K562 (cell line): Measurements from ENCODE around the gene SYNE1. TPM values are rescaled to one million over a fixed set of nuclear protein-coding genes. Genes with fewer than 3 reads are reported as not detected.

Experiments used
- ATAC-seq: fragments of 200-7000 bp; cut with Tn5 transposase; 3 replicates; pipeline ENCODE4 v1.9.1; 2020; ENCODE audit warnings: moderate library complexity
- BruUV-seq: library from RNA; stranded (reverse); fragments of 400-500 nt; replicated peaks from 2 replicates; lab custom pipeline; 2021; lab: Mats Ljungman, UMichigan
- CTCF ChIA-PET: fragments of 300-600 bp; formaldehyde crosslinking; extraction: SDS; loops from one replicate; lab custom pipeline; 2021; ENCODE audit warnings: low intra/inter-chr PET ratio; lab: Yijun Ruan, JAX
- POLR2A ChIA-PET: fragments of 300-600, 350-650 bp; sonication (Branson Sonifier 250); formaldehyde crosslinking; extraction: SDS; loops from one replicate; lab custom pipeline; 2021; ENCODE audit warnings: antibody characterized with exemption, inconsistent platforms; lab: Yijun Ruan, JAX
- DNase-seq, 4 experiments: peaks; one replicate each; pipeline versions ENCODE4 v3.0.0 to v3.0.0-alpha.2; 2011 to 2018; ENCODE audit warnings: low spot score in 3 of 4, mixed read lengths in 3 of 4; ENCODE audit errors: extremely low read depth in 1 of 4
- FAIRE-seq: peaks from 2 replicates; lab custom pipeline; 2011; peaks lifted over from hg19 to GRCh38; lab: Jason Lieb, UNC
- H2AFZ ChIP-seq: 2 replicates; pipeline ENCODE4 v1.6.0; 2011; ENCODE audit warnings: low read depth, low read length, control low read depth, inconsistent platforms
- H3K27ac ChIP-seq: fragments of 200-600 bp; 3 replicates; pipeline ENCODE4 v1.8.0; 2011; ENCODE audit warnings: low read depth, mild to moderate bottlenecking, control low read depth, inconsistent platforms, low read length, moderate library complexity, mixed read lengths; ENCODE audit errors: extremely low read depth
- H3K27me3 ChIP-seq, 2 experiments: fragments of 300-600 bp in 1 of 2; 2 replicates in 1 of 2; 3 replicates in 1 of 2; pipeline versions ENCODE4 v1.6.0 to v1.8.0; 2011; ENCODE audit warnings: inconsistent platforms in 2 of 2, low read length in 2 of 2, mild to moderate bottlenecking in 1 of 2, mixed read lengths in 1 of 2, moderate library complexity in 1 of 2; ENCODE audit not compliant: control insufficient read depth in 2 of 2, insufficient read depth in 2 of 2
- H3K36me3 ChIP-seq: fragments of 300-600 bp; 3 replicates; pipeline ENCODE4 v1.8.0; 2011; ENCODE audit warnings: mild to moderate bottlenecking, low read length, inconsistent platforms; ENCODE audit not compliant: control insufficient read depth, insufficient read depth
- H3K4me1 ChIP-seq, 2 experiments: fragments of 200-600 bp in 1 of 2; replicated peaks in 1 of 2; 2 replicates in 1 of 2; 3 replicates in 1 of 2; pipeline versions ENCODE4 v1.5.1 to v1.8.0; 2011; ENCODE audit warnings: inconsistent platforms in 2 of 2, low read length in 2 of 2, mild to moderate bottlenecking in 1 of 2, mixed read lengths in 1 of 2, moderate library complexity in 1 of 2; ENCODE audit not compliant: control insufficient read depth in 2 of 2, insufficient read depth in 2 of 2
- H3K4me2 ChIP-seq: 2 replicates; pipeline ENCODE4 v1.6.1; 2011; ENCODE audit warnings: low read length, control low read depth, inconsistent platforms, mixed read lengths; ENCODE audit not compliant: insufficient read depth
- H3K4me3 ChIP-seq: fragments of 200-600 bp; sonication (generic), shearing (Covaris generic); 2 replicates; pipeline ENCODE4 v1.5.1; 2016; ENCODE audit warnings: control low read depth, inconsistent platforms
- H3K79me2 ChIP-seq: fragments of 200-600 bp; 3 replicates; pipeline ENCODE4 v1.8.0; 2011; ENCODE audit warnings: low read length, inconsistent platforms; ENCODE audit not compliant: control insufficient read depth, insufficient read depth
- H3K9ac ChIP-seq, 2 experiments: 2 replicates each; pipeline versions ENCODE4 v1.6.0 to v1.6.1; 2011; ENCODE audit warnings: low read depth in 2 of 2, low read length in 2 of 2, control low read depth in 1 of 2, inconsistent platforms in 1 of 2, mild to moderate bottlenecking in 1 of 2, mixed read lengths in 1 of 2; ENCODE audit not compliant: insufficient read depth in 1 of 2
- H3K9me1 ChIP-seq: one replicate; pipeline ENCODE4 v1.6.0; 2011; ENCODE audit warnings: inconsistent platforms, mild to moderate bottlenecking, low read length, moderate library complexity; ENCODE audit not compliant: control insufficient read depth, insufficient read depth
- H3K9me3 ChIP-seq: replicated peaks from 2 replicates; pipeline ENCODE4 v1.5.1; 2011; ENCODE audit warnings: low read depth, low read length, inconsistent platforms; ENCODE audit not compliant: control insufficient read depth, insufficient read depth
- H4K20me1 ChIP-seq: replicated peaks from 2 replicates; pipeline ENCODE4 v1.6.1; 2011; ENCODE audit warnings: low read length, inconsistent platforms, mixed read lengths; ENCODE audit not compliant: control insufficient read depth, insufficient read depth
- LCOR ChIP-seq: sonication (generic); formaldehyde crosslinking; IDR thresholded peaks from 2 replicates; pipeline ENCODE4 v1.8.0; 2022; ENCODE audit warnings: mild to moderate bottlenecking, missing genetic modification reagents
- RCOR1 ChIP-seq, 2 experiments: IDR thresholded peaks; 2 replicates each; pipeline ENCODE4 v1.6.1; 2012; ENCODE audit warnings: low read depth in 2 of 2, low read length in 2 of 2, borderline replicate concordance in 1 of 2, improper control_type of control experiment in 1 of 2
- SMARCE1 ChIP-seq: fragments of 450-650 bp; IDR thresholded peaks from 2 replicates; pipeline ENCODE4 v1.7.1; 2016; ENCODE audit warnings: mild to moderate bottlenecking
- ZFX ChIP-seq: sonication (generic); formaldehyde crosslinking; IDR thresholded peaks from 2 replicates; pipeline ENCODE4 v1.8.0; 2022; ENCODE audit warnings: mild to moderate bottlenecking, missing genetic modification reagents, moderate library complexity
- ZNF668 ChIP-seq: fragments of 250-450 bp; sonication (Bioruptor Pico); IDR thresholded peaks from 2 replicates; pipeline ENCODE4 v1.8.0; 2022; ENCODE audit warnings: mild to moderate bottlenecking, inconsistent platforms
- WGBS: fragments of 100-300 bp; shearing (Covaris generic); methylation state at CpG from one replicate; pipeline ENCODE4 v1.1.6; 2016; ENCODE audit warnings: low coverage, mixed read lengths; ENCODE audit not compliant: insufficient coverage; ENCODE audit errors: missing lambda C conversion rate; 5-methylcytosine and 5-hydroxymethylcytosine counted together
- in situ Hi-C: fragments of 300-500 bp; cut with MboI; formaldehyde crosslinking; loops from 4 replicates; pipeline ENCODE4 v1.15.0; 2018; ENCODE audit warnings: inconsistent platforms, mixed read lengths
- intact Hi-C: fragments of 100-400 bp; cut with micrococcal nuclease; formaldehyde crosslinking; loops from 2 replicates; pipeline ENCODE4 v1.14.2; 2022
- polyA plus RNA-seq, 8 experiments: library from polyadenylated mRNA; depleted of rRNA in 4 of 8; stranded (reverse) in 5 of 8; unstranded in 3 of 8; fragments of >200 nt; fragmentation: Nextera tagmentation in 2 of 8; fragmentation: Illumina TruSeq in 1 of 8; extraction: Ambion mirVana in 2 of 8; extraction: Trizol in 1 of 8; gene quantifications; 2 replicates each; pipeline versions ENCODE4 v1.2.1 to v1.2.3, GENCODE V29; 2011 to 2014; ENCODE audit warnings: inconsistent platforms in 1 of 8, missing spikeins in 1 of 8
- total RNA-seq, 7 experiments: library from RNA; depleted of rRNA in 6 of 7; stranded (reverse); fragments of >200 nt in 6 of 7; fragmentation: Illumina TruSeq in 2 of 7; extraction: Trizol in 2 of 7; gene quantifications; 2 replicates each; pipeline versions ENCODE4 v1.2.1 to v1.2.3, GENCODE V29; 2011 to 2021; ENCODE audit warnings: low replicate concordance in 1 of 7
- TF ChIP-seq, protein P1 (sequence below): fragments of 250-450 bp; sonication (Bioruptor Pico); IDR thresholded peaks from 2 replicates; pipeline ENCODE4 v1.5.0; 2021; ENCODE audit warnings: mild to moderate bottlenecking, borderline replicate concordance
- TF ChIP-seq, protein P2 (sequence below): fragments of 450-650 bp; formaldehyde crosslinking; IDR thresholded peaks from 2 replicates; pipeline ENCODE4 v1.4.0; 2020; ENCODE audit warnings: mild to moderate bottlenecking, moderate library complexity
- TF ChIP-seq, protein P3 (sequence below): fragments of 250-450 bp; sonication (Bioruptor Pico); IDR thresholded peaks from 2 replicates; pipeline ENCODE4 v1.4.0; 2020; ENCODE audit warnings: borderline replicate concordance
- TF ChIP-seq, protein P4 (sequence below): fragments of 450-650 bp; IDR thresholded peaks from 2 replicates; pipeline ENCODE4 v1.6.1; 2016

Gene SYNE1
- total and polyA plus RNA-seq, 9 of the 15 experiments (the other 6 are each of a cell fraction or from before 2014, with no cell fraction given), result under 0.01 to 0.42 (median 0.08) TPM; not detected in 1

DNA sequence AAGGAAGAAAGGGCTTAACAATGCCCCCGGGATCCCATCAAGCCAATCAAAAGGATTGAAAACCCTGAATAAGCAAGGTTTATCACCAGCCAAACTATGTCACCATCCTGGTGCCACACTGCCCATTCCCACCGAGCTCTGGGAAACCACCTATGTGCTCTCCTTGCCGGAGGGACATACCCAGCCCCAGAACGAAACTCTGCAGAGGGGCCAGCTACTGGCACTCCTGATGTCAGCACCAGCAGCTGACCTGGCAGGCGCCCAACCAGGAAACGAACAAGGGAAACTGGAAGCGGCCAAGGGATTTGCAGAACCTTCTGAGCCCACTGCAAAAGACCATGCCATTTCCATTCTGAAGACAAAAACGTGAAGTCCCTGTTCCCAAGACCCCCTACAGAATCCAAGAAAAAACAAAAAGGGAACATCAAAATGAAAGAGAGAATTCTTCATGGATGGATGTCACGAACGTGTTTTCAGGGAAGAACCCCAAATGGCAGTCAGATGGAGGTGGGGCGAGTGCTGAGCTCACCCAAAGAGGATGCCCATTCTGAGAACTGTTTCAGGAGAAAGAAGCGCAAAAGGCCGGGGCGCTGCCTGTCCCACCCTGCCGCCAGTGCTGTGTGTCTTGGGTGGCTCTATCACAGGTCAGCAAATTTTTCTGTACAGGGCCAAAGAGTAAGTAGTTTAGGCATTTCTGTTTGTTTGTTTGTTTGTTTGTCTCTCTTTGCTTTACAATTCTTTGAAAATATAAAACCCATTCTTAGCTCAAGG lies 524.5 kb downstream of the SYNE1 start (continued):
- TF ChIP-seq, protein P1, sequence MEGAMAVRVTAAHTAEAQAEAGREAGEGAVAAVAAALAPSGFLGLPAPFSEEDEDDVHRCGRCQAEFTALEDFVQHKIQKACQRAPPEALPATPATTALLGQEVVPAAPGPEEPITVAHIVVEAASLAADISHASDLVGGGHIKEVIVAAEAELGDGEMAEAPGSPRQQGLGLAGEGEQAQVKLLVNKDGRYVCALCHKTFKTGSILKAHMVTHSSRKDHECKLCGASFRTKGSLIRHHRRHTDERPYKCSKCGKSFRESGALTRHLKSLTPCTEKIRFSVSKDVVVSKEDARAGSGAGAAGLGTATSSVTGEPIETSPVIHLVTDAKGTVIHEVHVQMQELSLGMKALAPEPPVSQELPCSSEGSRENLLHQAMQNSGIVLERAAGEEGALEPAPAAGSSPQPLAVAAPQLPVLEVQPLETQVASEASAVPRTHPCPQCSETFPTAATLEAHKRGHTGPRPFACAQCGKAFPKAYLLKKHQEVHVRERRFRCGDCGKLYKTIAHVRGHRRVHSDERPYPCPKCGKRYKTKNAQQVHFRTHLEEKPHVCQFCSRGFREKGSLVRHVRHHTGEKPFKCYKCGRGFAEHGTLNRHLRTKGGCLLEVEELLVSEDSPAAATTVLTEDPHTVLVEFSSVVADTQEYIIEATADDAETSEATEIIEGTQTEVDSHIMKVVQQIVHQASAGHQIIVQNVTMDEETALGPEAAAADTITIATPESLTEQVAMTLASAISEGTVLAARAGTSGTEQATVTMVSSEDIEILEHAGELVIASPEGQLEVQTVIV (CRISPR knock-in tag), result no peak

DNA sequence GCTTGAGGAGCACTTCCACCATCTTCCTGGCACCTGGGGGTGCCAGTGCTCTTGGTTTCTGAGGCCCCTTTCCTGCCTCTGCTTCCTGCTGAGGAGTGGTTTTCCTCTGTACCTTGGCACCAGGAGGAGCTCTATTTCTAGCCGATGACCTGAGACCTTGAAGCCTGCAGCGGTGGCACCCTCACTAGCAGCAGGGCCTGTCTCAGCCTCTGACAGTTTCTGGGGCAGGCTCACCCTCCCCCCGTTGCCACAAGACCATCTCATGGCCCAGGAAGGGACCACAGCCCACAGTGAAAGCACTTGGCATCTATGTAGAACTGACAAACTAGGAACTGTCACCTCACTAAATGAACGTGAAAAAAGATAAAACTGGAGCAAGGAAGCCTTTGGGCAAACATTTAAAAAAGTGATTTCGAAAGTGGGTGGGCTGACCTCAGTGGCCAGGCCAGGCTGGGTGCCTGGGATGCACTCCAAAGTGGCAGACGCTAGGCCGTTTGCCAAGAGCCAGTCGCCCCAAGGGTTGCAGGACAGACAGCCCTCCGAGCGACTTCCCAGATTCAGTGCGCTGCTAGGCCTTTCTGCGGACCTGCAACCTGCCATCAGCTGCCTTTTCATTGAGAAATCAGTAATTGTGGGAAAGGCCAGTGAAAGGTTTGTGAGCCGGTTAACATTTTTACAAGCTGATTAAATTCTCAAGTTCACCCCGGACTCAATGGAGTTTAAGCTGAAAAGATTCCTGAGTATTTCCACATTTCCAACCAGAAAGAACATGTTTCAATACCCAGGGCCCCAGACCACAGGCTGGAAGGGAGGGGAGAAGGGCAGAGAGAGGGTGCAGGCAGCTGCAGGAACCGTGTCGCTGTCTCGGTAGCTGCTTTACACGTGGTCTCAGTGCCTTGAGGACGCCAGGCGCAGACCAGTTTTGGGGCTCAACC lies 526.0 kb downstream of the SYNE1 start:
- peaks cover 7 to 17% of the 10 kb centered on the region in 2 experiments; a peak in 4 of 5 replicates for H3K27me3 ChIP-seq
- TF ChIP-seq, protein P2, sequence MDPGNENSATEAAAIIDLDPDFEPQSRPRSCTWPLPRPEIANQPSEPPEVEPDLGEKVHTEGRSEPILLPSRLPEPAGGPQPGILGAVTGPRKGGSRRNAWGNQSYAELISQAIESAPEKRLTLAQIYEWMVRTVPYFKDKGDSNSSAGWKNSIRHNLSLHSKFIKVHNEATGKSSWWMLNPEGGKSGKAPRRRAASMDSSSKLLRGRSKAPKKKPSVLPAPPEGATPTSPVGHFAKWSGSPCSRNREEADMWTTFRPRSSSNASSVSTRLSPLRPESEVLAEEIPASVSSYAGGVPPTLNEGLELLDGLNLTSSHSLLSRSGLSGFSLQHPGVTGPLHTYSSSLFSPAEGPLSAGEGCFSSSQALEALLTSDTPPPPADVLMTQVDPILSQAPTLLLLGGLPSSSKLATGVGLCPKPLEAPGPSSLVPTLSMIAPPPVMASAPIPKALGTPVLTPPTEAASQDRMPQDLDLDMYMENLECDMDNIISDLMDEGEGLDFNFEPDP (CRISPR knock-in tag), result no peak
- TF ChIP-seq LCOR (CRISPR knock-in tag) (no peak), SMARCE1 (no peak), ZNF668 (CRISPR knock-in tag) (no peak), ZFX (CRISPR knock-in tag) (no peak), RCOR1 (IDR thresholded peaks at IDR 0.05; ENCODE audit: borderline replicate concordance in 1 of 2, low read depth in 2 of 2, low read length in 2 of 2) (no peak)
- TF ChIP-seq, protein P3, sequence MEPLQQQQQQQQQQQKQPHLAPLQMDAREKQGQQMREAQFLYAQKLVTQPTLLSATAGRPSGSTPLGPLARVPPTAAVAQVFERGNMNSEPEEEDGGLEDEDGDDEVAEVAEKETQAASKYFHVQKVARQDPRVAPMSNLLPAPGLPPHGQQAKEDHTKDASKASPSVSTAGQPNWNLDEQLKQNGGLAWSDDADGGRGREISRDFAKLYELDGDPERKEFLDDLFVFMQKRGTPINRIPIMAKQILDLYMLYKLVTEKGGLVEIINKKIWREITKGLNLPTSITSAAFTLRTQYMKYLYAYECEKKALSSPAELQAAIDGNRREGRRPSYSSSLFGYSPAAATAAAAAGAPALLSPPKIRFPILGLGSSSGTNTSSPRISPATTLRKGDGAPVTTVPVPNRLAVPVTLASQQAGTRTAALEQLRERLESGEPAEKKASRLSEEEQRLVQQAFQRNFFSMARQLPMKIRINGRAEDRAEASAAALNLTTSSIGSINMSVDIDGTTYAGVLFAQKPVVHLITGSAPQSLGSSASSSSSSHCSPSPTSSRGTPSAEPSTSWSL (CRISPR knock-in tag), result no peak
- TF ChIP-seq, protein P4, sequence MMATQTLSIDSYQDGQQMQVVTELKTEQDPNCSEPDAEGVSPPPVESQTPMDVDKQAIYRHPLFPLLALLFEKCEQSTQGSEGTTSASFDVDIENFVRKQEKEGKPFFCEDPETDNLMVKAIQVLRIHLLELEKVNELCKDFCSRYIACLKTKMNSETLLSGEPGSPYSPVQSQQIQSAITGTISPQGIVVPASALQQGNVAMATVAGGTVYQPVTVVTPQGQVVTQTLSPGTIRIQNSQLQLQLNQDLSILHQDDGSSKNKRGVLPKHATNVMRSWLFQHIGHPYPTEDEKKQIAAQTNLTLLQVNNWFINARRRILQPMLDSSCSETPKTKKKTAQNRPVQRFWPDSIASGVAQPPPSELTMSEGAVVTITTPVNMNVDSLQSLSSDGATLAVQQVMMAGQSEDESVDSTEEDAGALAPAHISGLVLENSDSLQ, result no peak

More for the DNA sequence above, 526.0 kb downstream of the SYNE1 start:
- no peak for ATAC-seq
- Histone ChIP-seq H3K36me3 (no peaks in the 10 kb centered on the region), H2AFZ (no peak overlapping the region), H3K4me2 (no peak overlapping the region), H3K27ac (no peak overlapping the region), H3K79me2 (no peaks in the 10 kb centered on the region), H3K9ac (no peak overlapping the region; a peak in 1 of 4 replicates), H4K20me1 (no peaks in the 10 kb centered on the region), H3K4me3 (no peak overlapping the region), H3K9me3 (no peaks in the 10 kb centered on the region; the same call in 1 of the 2 replicates), H3K9me1 (no peaks in the 10 kb centered on the region), H3K4me1 (no peaks in the 10 kb centered on the region)
- in situ Hi-C loops, result no loop called here
- intact Hi-C loops, result no loop called here
- ChIA-PET CTCF (no interaction called here), POLR2A (interaction anchor here (1.1 kb wide), 1 partner anchor 8 kb away, joined by 4 read pairs; no protein-coding TSS in a partner anchor)
- no peak for FAIRE-seq
- 0% methylated on average over 20 of the region's 20 CpGs for WGBS
- DNase-seq, result no peak
- BruUV-seq, result no TSS peak
